ENCODE results near the gene DNAH2. TPM values are rescaled to one million over a fixed set of nuclear protein-coding genes. Genes with fewer than 3 reads are reported as not detected.

DNAH2 gene
- total RNA-seq, 1 donor from 2014 or later: 0.04 TPM

GRCh38 chr17:7843536-7844291, 126.2 kb downstream of the DNAH2 start:
- TF ChIP-seq CTCF (IDR thresholded peaks at IDR 0.05; ENCODE audit: insufficient read depth, low read length, poor library complexity, severe bottlenecking): no peak

DNA sequence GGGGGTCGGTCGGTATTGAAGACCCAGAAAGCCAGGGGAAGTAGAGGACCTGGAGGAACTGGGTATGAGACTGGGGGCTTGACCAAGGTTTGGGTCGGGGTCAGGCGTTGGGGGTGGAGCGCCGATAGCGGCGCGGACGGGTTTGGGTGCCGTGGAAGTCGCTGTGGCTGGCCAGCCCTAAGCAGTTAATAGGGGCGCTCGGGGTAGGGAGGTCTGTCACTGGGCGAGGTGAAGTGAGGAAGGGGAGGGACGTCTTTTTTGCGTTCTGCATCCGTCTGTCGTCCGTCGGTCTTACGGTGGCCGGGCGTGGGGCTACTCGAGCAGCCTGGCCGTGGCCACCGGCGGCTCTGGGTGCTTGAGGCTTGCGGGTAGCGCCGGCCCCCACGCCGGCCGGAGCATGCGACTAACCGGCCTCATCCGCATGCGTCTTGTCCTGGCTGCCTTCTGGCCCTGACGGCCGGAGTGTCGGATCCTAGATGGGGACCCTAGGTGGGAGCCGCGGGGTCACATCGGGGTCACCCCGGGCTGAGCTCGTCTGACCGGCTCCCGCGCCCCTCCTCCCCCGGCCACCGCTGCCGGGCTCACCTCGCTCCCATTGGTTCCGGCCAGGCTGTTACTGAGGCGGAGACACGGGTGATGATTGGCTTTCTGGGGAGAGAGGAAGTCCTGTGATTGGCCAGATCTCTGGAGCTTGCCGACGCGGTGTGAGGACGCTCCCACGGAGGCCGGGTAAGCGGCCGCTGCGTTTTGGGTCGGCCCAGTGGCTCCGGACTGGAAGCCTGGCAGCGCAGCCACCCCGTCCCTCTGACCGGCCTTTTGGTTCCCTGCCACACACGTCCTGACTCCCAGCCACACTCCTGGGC, 127.0 kb downstream of the DNAH2 start:
- Histone ChIP-seq H3K36me3 (ENCODE audit: control insufficient read depth, insufficient read depth, low read length) (peaks cover 3% of the 10 kb centered on the region), H3K27me3 (ENCODE audit: control insufficient read depth, insufficient read depth, low read length) (no peaks in the 10 kb centered on the region), H3K4me3 (ENCODE audit: low read depth, low read length) (peak overlapping the region; percentile 68)
- TF ChIP-seq CTCF (IDR thresholded peaks at IDR 0.05; ENCODE audit: insufficient read depth, low read length, poor library complexity, severe bottlenecking): no peak
- peak; percentile 76 for DNase-seq (ENCODE audit: low read depth)

More at GRCh38 chr17:7843536-7844291, 126.2 kb downstream of the DNAH2 start:
- DNase-seq (ENCODE audit: low read depth): no peak
- peaks cover 2% of the 10 kb centered on the region for H3K36me3 ChIP-seq (ENCODE audit: control insufficient read depth, insufficient read depth, low read length)
- H3K4me3 ChIP-seq (ENCODE audit: low read depth, low read length): peak overlapping the region; percentile 68
- no peaks in the 10 kb centered on the region for H3K27me3 ChIP-seq (ENCODE audit: control insufficient read depth, insufficient read depth, low read length)

DNA sequence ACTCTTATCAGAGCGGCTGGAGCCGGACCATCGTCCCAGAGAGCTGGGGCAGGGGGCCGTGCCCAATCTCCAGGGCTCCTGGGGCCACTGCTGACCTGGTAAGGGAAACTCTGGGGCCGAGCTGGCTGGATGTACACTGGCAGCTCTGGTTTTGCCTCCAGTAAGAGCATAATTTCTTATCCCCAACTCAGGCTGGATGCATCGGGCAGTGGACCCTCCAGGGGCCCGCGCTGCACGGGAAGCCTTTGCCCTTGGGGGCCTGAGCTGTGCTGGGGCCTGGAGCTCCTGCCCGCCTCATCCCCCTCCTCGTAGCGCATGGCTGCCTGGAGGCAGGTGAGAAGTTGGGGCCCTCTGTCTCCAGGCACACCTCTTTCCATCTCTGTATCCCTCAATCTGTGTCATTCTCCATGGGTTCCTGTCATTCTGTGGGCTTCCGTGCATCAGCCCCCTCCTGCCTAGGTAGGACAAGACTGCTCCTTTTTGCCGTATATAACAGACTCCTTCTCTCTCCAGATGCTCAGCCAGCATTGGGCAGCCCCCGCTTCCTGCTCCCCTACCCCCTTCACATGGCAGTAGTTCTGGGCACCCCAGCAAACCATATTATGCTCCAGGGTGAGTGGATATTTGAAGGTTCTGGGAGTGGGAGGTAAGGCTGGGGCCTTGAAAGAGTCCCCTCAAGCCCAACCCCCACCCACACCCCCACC, 128.0 kb downstream of the DNAH2 start:
- no peak for DNase-seq (ENCODE audit: low read depth)
- Histone ChIP-seq H3K27me3 (ENCODE audit: control insufficient read depth, insufficient read depth, low read length) (no peaks in the 10 kb centered on the region), H3K36me3 (ENCODE audit: control insufficient read depth, insufficient read depth, low read length) (peaks cover 4% of the 10 kb centered on the region), H3K4me3 (ENCODE audit: low read depth, low read length) (peak overlapping the region; percentile 68)
- TF ChIP-seq CTCF (IDR thresholded peaks at IDR 0.05; ENCODE audit: insufficient read depth, low read length, poor library complexity, severe bottlenecking): no peak

GRCh38 chr17:7846063-7846735, 128.7 kb downstream of the DNAH2 start:
- TF ChIP-seq CTCF (IDR thresholded peaks at IDR 0.05; ENCODE audit: insufficient read depth, low read length, poor library complexity, severe bottlenecking): no peak
- H3K36me3 ChIP-seq (ENCODE audit: control insufficient read depth, insufficient read depth, low read length): peaks cover 6% of the 10 kb centered on the region
- H3K27me3 ChIP-seq (ENCODE audit: control insufficient read depth, insufficient read depth, low read length): no peaks in the 10 kb centered on the region
- H3K4me3 ChIP-seq (ENCODE audit: low read depth, low read length): no peak overlapping the region
- no peak for DNase-seq (ENCODE audit: low read depth)

GRCh38 chr17:7846765-7847661, 129.5 kb downstream of the DNAH2 start:
- DNase-seq (ENCODE audit: low read depth): no peak

More at GRCh38 chr17:7846765-7847661, 129.5 kb downstream of the DNAH2 start:
- no peak for TF ChIP-seq CTCF (IDR thresholded peaks at IDR 0.05; ENCODE audit: insufficient read depth, low read length, poor library complexity, severe bottlenecking)
- Histone ChIP-seq H3K4me3 (ENCODE audit: low read depth, low read length) (no peak overlapping the region), H3K27me3 (ENCODE audit: control insufficient read depth, insufficient read depth, low read length) (no peaks in the 10 kb centered on the region), H3K36me3 (ENCODE audit: control insufficient read depth, insufficient read depth, low read length) (peaks cover 7% of the 10 kb centered on the region)
